Vagina (tissue), 2 donors: ENCODE results near the gene MGAT5B.

Experiments used
- POLR2A ChIP-seq, 2 donors: fragments of 450-650 bp; IDR thresholded peaks; one replicate each; pipeline ENCODE4 v1.6.1; 2017; ENCODE audit warnings: antibody characterized with exemption in 2 of 2, mild to moderate bottlenecking in 2 of 2, moderate library complexity in 2 of 2
- TF ChIP-seq, protein P1 (sequence below), 3 experiments: fragments of 450-650 bp in 2 of 3; fragments of 200-600 bp in 1 of 3; sonication (generic) in 1 of 3; IDR thresholded peaks; one replicate each; pipeline ENCODE4 v1.5.1; 2017 to 2019; ENCODE audit warnings: antibody characterized with exemption in 3 of 3, mild to moderate bottlenecking in 2 of 3, moderate library complexity in 2 of 3

DNA sequence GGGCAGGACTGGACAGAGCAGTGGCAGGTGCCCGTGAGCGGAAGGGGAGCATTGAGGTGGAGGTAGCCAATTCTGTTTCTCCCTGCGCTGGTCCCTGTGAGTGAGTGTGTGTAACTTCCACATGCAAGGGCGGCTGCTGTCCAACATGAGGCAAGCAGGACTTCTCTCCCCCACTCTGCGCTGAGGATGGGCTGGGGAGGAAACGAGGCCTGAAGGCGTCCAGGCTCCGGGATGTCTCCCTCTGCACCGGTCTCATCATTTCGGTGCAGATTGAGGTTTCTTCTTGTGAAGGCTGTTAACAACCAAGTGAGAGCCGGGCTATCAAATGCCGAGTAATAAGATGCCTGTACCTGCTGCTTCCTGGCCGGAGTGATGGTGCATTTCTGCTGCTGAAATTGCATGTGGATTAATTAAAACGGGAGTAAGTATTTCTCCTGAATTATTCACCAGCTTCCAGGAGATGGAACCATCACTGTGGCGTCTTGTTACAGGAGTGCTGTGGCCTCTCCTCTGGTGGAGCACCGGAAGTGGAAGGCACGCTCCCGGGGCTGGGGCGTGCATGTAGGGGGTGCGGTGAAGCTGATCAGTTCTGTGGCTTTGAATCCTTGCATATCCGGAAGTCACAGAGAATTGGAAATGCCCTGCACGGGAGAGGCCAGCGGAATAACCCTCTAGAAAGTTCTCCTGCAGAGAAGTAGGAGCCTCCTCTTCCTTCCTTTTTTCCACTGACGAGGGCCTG, 41.7 kb upstream of the MGAT5B start:
- TF ChIP-seq, protein P1, sequence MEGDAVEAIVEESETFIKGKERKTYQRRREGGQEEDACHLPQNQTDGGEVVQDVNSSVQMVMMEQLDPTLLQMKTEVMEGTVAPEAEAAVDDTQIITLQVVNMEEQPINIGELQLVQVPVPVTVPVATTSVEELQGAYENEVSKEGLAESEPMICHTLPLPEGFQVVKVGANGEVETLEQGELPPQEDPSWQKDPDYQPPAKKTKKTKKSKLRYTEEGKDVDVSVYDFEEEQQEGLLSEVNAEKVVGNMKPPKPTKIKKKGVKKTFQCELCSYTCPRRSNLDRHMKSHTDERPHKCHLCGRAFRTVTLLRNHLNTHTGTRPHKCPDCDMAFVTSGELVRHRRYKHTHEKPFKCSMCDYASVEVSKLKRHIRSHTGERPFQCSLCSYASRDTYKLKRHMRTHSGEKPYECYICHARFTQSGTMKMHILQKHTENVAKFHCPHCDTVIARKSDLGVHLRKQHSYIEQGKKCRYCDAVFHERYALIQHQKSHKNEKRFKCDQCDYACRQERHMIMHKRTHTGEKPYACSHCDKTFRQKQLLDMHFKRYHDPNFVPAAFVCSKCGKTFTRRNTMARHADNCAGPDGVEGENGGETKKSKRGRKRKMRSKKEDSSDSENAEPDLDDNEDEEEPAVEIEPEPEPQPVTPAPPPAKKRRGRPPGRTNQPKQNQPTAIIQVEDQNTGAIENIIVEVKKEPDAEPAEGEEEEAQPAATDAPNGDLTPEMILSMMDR (IDR thresholded peaks at IDR 0.05) = no peak
- TF ChIP-seq POLR2A (IDR thresholded peaks at IDR 0.05) = no peak
